ENCODE results near the gene LRRFIP1.
"Not testable (repeated sequence)": the region's sequence is repeated elsewhere in the genome, so short reads cannot be mapped to it uniquely, and the experiment has no call there.

The LRRFIP1 gene

DNA sequence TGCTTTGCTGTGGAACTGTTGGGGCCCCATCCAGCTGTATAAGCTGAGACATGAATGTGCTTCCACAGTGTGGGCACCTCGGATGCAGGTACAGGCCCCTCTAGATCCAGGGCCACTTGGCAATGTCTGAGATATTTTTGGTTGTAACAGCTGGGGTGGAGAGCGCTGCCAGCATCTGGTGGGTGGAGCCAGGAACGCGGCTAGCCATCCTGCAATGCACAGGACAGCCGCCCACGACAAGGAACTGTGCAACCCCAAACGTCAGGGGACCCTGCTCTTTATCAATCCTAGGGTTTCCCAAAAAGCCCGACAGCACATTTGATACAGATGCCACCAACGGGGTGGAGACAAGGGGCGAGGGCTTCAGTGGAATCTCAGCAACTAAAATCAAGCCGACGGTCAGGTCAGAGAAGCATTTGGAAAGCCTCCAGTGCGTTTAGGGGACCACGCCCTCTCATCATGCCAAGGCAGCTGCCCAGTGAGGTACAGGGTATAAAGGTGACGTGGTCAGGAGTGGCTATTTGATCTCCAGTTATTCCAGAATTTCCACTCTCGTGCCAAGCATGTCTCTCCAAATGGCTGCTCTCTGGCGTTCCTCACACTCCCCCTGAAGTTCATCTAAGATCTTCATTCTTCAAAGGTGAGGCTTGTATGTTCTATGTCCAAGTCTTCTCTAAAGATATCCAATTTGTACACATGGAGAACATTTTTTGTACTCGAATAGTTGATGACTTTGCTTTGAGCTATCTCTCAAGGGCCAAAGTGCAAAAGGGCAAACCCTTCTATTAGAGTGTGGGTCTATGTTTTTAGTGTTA is 55.7 kb downstream of the LRRFIP1 start:
- in situ Hi-C loops (cut with MboI; ENCODE audit: low sequenced_read_pairs): no loop called here

DNA sequence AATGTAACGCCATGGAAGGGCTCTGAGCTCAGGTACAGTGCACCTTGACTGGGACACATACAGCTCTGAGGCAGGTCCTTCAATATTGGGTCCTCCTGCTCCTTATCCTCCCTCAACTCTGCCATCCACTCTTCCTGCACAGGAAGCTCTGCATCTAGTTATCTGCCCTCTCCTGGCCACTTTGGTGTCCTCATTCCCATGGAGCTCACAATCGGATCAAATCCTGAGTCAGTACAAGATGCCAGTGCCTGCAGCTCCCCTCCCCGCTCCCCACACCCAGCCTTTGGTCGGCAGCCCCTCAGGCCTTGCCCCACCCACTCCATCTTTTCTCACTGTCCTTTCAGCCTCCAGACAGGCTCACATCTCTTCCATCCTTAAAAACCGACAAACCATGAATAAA is 58.0 kb downstream of the LRRFIP1 start:
- in situ Hi-C loops (cut with MboI; ENCODE audit: low sequenced_read_pairs): no loop called here

DNA sequence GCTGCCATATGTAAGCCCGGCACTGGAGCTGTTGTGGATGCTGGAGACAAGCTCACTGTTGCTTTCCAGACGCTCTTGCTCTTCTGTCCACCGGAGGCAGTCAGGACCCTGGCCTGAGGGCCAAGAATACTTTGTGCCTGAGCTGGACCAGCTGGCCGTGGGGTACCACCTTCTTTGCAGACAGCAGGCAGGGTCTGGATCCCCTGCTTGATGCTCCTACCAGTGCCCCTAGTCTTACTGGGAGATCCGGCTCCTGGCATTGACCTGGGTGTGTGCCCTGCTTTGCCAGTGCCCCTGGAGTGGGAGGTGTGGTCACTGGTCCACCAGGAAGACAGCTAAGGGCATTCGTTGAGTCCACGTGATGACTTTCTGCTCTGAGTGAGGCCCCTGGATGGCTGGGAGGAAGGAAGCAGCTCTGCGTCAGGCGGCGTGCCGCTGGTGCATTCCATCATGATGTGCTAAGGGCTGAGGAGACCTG is 59.3 kb downstream of the LRRFIP1 start:
- in situ Hi-C loops (cut with MboI; ENCODE audit: low sequenced_read_pairs): no loop called here

DNA sequence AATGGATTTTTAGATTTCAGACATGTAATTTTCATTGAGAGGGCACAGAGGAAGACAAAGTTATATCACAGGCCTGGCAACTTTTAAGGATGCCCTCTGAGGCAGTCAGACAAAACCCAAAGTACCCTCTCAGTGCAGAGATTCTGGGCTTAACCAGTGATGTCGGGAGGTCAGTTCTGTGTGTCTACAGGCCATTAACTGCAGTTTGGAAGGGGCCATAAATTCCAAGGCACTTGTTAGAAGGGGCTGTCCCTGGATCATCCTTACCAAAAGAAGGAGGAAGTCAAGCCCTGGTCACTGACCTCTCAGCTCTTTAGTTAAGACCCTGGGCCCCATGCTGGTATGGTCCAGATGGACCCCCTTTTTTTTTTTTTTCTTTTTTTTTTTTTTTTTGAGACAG is 60.7 kb downstream of the LRRFIP1 start:
- in situ Hi-C loops (cut with MboI; ENCODE audit: low sequenced_read_pairs): no loop called here

DNA sequence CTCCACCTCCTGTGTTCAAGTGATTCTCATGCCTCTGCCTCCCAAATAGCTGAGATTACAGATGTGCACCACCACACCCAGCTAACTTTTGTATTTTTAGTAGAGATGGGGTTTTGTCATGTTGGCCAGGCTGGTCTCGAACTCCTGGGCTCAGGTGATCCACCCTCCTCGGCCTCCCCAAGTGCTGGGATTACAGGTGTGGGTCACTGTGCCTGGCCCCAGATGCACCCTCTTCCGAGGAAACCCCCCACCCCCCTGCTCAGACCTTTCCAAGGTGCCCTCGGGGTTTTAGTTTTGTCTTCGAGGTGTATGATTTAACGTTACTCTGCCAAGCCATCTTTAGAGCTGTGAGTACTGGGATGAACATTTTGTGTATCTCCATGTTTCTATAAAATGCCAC is 61.2 kb downstream of the LRRFIP1 start:
- in situ Hi-C loops (cut with MboI; ENCODE audit: low sequenced_read_pairs): not testable (repeated sequence)

DNA sequence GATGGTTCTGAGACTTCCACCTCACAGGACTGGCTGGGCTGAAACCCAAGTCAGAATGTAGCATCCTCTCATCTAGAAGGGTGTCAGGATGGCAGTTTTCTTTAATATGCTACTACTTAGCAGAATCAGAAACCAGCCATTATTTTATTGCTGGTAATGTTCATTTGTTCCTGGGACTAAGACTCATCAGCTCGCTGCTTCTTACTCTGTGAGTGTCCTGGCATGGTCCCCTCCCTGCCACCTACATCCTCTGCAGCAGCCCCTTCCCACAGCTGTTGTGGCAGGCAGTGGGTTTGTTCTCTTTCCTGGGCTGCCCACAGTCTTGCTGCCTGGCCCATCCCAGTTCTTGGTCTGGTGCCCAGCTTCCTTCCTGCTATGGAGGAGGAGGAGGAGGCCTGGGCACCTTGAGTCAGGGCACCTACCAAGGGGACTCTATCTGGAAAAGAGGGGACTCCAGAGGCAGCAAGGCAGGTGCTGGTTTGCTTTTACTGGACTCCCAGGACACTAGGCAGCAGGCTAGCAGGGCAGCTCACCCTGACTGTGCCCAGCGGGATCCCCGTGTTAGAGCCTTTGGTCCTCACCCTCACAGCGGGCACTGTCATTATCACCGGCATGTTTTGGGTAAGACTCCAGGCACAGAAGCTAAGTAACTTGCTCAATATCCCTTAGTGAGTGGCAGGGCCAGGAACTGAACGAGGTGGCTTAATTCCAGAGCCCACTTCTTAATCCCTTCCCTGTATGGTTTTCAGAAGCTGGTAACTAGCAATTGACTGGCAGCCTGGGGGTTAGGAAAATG is 62.1 kb downstream of the LRRFIP1 start:
- in situ Hi-C loops (cut with MboI; ENCODE audit: low sequenced_read_pairs): no loop called here

DNA sequence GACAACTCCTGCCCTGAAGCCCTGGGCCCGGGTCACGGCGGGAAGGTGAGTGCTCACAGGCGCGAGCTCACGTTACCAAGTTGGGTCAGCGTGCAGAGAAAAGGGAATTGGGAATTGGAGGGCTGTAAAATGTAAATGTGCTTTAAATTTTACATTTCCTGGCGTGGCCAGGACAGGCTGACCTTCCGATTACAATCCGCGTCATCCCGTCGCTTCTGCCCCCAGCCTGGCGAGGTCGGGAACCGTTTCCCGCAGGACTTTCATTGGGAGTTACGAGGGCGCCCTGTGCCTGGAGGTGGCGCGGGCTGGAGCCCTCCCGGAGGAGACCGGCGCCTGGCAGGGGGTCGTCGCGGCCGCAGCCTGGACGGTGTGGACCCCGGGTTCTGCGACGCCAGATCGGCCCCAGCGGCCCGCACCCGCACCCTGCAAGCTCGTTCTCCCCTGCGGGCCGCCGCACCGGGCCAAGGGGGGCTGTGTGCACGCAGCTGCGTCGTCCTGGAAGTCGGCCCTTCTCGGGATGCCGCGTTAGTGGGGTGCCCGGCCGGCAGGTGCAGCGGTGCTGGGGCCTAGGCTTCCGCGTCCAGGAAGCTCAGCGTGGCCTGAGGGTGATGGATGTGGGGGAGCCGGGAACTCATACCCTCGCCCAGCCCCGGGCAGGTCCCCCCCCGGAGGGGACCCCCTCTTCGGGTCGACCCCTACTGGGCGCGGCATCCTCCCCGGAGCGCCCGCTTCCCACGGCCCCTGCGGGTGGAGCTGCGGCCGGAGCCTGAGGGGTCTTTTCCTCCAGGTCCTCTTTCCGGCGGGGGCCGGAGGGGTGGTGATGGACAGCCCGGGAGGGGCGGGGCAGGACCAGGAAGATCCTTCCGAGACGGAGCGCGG is 63.9 kb downstream of the LRRFIP1 start:
- in situ Hi-C loops (cut with MboI; ENCODE audit: low sequenced_read_pairs): no loop called here

DNA sequence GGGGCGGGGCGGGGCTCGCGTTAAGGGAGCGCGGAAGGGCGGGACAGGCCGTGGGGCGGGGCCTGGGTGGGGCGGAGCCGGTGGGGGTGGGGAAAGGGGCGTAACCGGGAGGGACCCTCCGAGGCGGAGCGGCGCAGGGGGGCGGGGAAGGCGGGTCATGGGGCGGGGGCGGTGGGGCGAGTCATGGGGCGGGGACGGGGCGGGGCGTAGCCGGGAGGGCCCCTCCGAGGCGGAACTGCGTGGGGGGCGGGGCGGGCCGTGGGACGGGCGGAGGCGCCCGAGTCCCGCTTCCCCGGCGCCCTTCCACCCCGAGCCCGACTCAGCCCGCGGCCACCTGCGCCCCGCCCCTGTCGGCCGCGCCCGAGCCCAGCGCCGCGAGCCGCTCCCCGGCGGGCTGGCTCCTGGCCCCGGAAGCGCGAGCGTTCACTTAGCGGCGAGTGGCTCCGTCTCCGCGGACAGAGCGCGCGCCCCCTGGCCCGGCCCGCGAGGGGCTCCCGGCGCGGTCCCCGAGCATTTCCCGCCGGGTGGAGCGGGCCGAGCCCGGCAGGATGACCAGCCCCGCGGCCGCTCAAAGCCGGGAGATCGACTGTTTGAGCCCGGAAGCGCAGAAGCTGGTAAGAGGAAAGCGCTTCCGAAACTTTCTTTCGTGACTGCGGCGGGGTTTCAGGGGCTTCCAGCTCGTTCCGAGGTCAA is 64.7 kb downstream of the LRRFIP1 start:
- in situ Hi-C loops (cut with MboI; ENCODE audit: low sequenced_read_pairs): no loop called here

DNA sequence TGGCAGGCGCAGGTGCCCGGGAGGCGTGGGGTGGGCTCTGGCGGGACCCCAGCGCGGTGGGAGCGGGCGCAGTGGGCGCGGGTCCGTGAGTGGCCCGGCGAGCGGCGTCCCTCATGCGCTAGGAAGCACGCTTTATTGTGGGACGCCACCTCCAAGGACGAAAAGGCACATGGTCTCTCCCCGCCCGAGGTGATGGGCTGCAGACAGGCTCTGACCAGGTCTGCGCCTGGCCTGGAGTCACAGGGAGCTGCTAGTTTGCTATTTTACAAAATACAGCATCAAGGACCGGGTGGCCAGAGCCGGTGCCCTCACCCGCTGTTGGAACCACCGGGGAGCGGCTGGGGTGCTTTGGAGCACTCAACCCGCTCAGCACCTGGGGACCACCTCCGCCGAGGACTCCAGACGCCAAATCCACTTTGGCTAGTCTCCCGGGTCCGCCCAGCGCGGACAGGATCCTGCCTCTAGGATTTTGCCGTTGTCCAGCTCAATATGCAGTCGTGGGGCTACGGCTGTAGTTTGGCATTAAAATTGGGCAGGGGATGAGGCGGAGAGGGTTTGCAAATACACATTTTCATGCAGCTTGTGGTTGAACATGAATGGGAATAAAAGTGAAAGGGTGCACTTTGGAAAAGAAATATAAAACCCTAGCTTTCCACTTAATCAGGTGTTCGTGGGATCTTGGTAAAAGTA is 65.4 kb downstream of the LRRFIP1 start:
- in situ Hi-C loops (cut with MboI; ENCODE audit: low sequenced_read_pairs): no loop called here

DNA sequence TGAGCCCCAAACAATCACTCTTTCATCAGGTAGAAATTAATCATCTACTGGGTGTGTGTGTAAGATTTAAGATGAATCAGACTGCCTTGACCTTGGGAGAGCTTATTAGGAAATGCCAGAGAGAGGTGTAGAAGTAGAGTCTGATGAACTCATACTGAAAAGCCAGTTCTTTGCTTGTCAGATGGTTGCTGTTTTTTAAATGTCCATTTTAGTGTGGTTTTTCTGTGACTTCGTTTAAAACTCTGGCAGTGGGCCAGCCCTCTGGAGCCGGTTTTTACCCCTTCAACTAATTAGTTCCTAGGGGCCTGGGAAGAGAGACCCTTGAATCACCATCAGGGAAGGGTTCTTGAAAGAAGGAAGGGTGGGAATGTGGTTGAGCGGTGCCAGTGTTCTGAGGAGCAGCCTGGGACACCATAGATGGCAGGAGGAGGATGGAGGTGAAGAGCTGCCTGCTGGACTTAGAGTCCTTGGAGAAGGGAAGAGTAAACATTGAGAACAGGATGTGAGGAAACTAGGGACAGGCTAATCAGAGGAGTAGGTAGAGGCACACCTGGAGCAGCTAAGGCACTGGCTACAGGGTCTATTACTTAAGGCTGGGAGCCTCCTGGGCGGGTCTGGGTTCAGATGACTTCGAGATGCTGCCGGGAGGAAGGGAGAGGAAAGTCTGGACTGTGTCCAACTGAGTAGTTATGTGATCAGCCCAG is 66.1 kb downstream of the LRRFIP1 start:
- in situ Hi-C loops (cut with MboI; ENCODE audit: low sequenced_read_pairs): no loop called here

DNA sequence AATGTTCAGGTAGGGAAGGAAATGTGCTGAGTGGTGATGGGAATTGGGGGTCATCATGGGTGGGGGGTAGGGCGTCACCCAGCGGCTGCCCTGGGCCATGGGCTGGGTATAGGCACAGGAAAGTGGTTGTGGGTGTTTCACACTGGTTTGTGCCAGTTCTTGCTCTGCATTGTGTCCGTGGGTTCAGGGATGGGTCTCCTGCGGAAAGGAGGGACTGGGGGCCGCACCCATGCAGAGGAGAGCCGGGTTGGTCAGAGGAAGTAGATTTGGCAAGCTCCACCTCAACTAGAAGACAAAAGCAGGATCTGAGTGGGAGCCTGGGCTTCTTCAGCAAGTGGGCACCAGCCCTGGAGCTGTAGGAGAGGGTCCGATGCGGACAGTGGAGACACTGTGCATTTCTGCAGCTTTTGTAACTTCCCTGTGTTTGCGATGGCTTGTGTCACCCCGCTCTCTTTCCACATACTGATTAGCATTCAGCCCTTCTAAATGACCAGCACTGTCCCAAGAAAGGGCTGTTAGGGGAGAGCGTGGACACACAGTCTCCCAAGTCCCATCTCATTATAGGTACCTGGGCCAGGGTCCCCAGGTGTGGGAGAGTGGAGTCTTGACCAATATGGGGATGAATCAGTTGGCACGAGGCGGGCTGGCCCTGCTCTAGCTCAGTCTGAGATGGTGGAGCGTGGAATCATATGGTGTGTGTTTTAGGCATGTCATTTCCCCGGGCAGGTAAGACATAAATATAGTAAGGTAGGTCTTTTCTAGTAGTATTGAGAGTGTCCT is 67.2 kb downstream of the LRRFIP1 start:
- in situ Hi-C loops (cut with MboI; ENCODE audit: low sequenced_read_pairs): no loop called here

DNA sequence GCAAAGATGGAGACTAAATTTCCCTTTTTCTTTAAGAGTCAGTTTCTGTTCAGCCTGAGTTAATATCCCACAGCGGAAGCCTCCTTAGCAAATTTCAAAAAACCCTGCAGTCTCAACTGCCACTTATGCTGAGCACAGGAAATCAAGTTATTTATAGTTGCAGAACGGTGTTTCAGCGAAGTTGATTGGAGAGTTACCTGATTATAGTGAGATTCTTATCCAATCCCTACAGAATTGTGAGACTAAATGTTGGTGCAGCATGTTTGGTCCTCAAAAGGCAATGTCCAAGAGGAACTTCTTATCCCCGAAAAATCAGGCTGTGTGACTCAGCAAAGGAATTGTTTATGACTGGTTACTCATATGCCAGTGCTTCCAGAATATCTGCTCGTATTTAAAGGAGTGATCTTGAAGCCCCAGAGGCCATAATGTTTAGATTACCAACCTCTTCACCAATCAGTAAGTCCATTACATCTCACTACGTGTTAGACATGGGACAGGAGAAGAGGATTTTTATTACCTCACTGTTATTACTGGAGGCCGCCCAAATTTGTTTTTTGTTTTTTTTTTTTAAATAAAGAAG is 67.9 kb downstream of the LRRFIP1 start:
- in situ Hi-C loops (cut with MboI; ENCODE audit: low sequenced_read_pairs): no loop called here

DNA sequence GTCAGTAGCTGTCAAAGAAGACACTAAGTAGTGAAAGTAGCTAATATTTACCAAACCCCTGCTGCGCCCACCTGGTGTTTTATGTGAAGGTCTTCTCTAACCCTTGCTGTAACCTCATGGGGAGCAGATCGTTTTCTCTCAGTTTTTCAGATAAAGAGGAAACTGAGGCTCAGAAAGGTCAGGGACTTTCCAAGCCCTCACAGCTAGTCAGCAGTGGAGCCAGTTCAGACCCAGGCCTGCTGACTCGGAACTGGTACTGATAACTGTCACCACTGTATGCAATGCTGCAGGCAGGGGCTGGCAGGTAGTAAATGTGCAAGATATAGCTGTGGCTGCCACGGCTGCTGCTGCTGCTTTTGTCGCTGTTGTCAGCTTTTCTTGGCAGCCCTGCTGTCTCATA is 69.1 kb downstream of the LRRFIP1 start:
- in situ Hi-C loops (cut with MboI; ENCODE audit: low sequenced_read_pairs): no loop called here

DNA sequence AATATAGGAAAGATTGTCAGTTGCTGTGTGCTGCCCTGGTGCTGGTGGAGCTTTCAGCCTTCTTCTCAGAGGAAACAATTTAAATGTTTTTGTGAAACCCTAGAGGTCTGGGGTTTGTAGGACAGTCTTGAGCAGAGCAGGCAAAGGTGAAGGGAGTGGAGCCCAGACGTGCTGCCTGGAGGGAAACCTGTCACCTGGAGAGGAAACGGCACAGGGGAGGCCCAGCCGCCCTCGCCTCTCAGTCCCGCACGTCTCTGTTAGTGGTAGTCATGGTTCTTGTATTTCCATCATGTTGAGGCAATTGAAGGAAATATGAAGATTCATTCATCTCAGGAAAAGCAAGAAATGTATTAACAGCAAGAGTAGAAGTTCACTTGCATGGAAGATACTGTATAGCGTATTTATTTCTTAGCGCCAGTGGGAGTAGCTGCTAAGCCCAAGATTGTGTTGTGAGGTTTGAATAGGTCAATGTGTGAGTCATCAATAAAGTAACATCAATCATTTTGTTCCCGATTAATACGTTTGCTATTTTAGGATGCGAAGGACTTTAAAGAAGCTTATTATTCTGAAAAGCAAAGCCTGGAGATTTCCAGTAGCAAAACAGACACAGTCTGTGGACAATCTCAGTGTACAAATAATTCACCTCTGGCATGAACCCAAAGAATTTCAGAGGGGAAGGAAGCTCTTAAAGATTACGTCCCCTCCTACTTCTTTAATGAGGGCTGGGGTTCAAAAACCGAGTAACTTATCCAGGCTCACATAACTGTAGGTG is 70.4 kb downstream of the LRRFIP1 start:
- in situ Hi-C loops (cut with MboI; ENCODE audit: low sequenced_read_pairs): no loop called here

DNA sequence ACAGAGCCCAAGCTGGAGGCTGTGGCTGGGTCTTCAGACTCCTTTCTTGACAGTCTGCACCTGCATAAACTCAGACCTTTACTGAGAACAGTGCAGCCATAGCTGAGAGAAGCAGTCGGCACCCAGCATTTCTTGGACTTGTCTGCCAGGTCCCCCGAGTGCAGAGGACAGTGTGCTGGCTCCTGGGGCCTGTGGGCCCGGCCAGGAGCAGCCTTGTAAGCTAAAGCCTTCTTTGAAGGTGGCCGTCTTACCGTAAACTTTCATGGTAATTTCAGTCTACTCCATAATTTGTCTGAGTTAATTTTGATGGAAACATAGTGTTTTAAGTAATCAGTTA is 70.9 kb downstream of the LRRFIP1 start:
- in situ Hi-C loops (cut with MboI; ENCODE audit: low sequenced_read_pairs): no loop called here

DNA sequence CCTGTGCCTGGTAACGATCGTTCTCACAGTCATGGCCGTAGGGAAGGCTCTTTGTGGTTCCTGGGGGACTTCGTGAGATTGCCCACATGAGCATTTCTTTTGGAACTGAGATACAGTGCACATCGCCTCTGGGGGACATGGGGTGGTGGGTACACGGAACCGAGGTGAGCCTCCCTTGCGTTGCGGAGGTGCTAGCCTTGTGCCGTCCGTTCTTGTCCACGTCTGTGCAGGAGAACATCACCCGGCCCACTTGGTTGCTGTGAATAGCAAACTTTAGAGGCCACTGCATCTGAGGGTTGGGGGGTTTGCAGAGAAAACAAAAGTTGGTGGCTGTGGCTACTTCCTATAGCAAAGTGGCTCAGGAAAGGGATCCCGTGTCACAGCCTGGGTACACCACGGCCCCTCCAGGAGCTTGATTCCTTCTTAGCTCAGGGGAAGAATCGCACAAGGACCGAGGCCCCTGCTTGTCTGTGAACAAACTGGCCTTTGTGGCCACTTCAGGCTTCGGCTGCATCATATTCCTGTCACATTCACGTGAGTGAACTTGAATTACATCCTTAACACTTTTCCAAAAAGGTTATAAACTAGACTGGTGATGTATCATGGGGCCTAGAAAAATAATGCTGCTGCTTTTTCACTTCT is 72.6 kb downstream of the LRRFIP1 start:
- in situ Hi-C loops (cut with MboI; ENCODE audit: low sequenced_read_pairs): no loop called here

DNA sequence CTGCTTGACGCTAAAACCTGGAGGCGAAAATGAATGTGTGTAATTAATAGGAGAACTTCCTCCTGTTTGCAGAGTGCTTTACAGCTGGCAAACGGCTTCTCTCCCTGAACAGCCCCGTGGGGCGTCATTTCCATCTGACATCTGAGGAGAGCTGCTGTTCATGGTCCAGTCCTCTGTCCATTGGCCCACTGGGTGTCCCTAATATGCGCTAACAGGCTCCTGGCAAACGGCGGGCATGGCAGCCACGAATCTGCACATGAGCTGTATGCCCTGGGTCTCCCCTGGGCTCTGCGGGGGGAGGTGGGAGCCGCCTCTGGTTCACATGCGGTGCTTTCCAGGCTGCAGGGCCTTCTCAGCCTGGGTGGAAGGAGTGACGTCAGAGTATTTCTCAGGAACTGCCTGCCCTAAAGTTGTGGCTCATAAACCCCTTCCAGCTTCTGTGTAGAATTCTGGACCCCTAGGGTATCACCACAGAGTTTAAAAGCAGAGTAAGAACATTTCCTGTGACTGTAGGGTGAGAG is 73.2 kb downstream of the LRRFIP1 start:
- in situ Hi-C loops (cut with MboI; ENCODE audit: low sequenced_read_pairs): no loop called here
